AML-193 (cell line): ENCODE data around the gene GLRX5.

ENCODE experiments used
- DNase-seq, 2 experiments: peaks; one replicate each; lab custom pipeline; 2025; lab: John Stamatoyannopoulos, UW

Gene GLRX5

GRCh38 chr14:95518045-95518751 lies 16.7 kb upstream of the GLRX5 start:
- DNase-seq, result no peak

GRCh38 chr14:95519699-95520098 lies 15.2 kb upstream of the GLRX5 start:
- DNase-seq, result peak; percentile 73 to 79

- peak; percentile 54 to 56 for DNase-seq
These were observed 14.5 kb upstream of the GLRX5 start for GRCh38 chr14:95520346-95520745.

- DNase-seq, result no peak
These were observed 13.8 kb upstream of the GLRX5 start for GRCh38 chr14:95521001-95521400.

GRCh38 chr14:95522116-95522515 lies 12.7 kb upstream of the GLRX5 start:
- no peak for DNase-seq

GRCh38 chr14:95522556-95522955 lies 12.3 kb upstream of the GLRX5 start:
- DNase-seq, result no peak

- DNase-seq, result peak; percentile 37 to 43
These were observed 11.6 kb upstream of the GLRX5 start for GRCh38 chr14:95523051-95523814.

- no peak for DNase-seq
These were observed 10.9 kb upstream of the GLRX5 start for GRCh38 chr14:95523815-95524448.

GRCh38 chr14:95524706-95525512 lies 9.9 kb upstream of the GLRX5 start:
- no peak for DNase-seq

- no peak for DNase-seq
These were observed 8.9 kb upstream of the GLRX5 start for GRCh38 chr14:95525999-95526398.

GRCh38 chr14:95526483-95527386 lies 8.1 kb upstream of the GLRX5 start:
- DNase-seq, result no peak

- DNase-seq, result peak; percentile 59 to 67
These were observed 7.4 kb upstream of the GLRX5 start for GRCh38 chr14:95527387-95528002.

- no peak for DNase-seq
These were observed 5.6 kb upstream of the GLRX5 start for GRCh38 chr14:95529216-95529615.

GRCh38 chr14:95530473-95531276 lies 4.2 kb upstream of the GLRX5 start:
- no peak for DNase-seq

GRCh38 chr14:95531473-95531872 lies 3.4 kb upstream of the GLRX5 start:
- DNase-seq, result no peak

- DNase-seq, result no peak
These were observed 2.9 kb upstream of the GLRX5 start for GRCh38 chr14:95531969-95532368.

GRCh38 chr14:95533391-95533821 lies 1.4 kb upstream of the GLRX5 start:
- peak; percentile 38 to 54 for DNase-seq

GRCh38 chr14:95533822-95534221 lies 1.0 kb upstream of the GLRX5 start:
- DNase-seq, result peak in 1 of 2 experiments; percentile 38

GRCh38 chr14:95535226-95536021 lies 574 bp downstream of the GLRX5 start:
- no peak for DNase-seq
